Osteocyte (in vitro differentiated cells): ENCODE data around the gene CCN5. TPM values are rescaled to one million over a fixed set of nuclear protein-coding genes. Genes with fewer than 3 reads are reported as not detected.

Experiments
- DNase-seq: peaks from one replicate; pipeline ENCODE4 v3.0.0; 2021; ENCODE audit warnings: mixed read lengths; ENCODE audit not compliant: unreplicated experiment; ENCODE audit errors: extremely low spot score
- H3K27ac Mint-ChIP-seq: one replicate; pipeline ENCODE4 v1.8.0; 2021; ENCODE audit warnings: mild to moderate bottlenecking, mixed read lengths; ENCODE audit not compliant: unreplicated experiment
- H3K27me3 Mint-ChIP-seq: one replicate; pipeline ENCODE4 v1.8.0; 2021; ENCODE audit warnings: mixed read lengths; ENCODE audit not compliant: unreplicated experiment
- H3K36me3 Mint-ChIP-seq: one replicate; pipeline ENCODE4 v1.8.0; 2021; ENCODE audit warnings: mixed read lengths; ENCODE audit not compliant: unreplicated experiment
- H3K4me1 Mint-ChIP-seq: one replicate; pipeline ENCODE4 v1.8.0; 2021; ENCODE audit warnings: mixed read lengths; ENCODE audit not compliant: unreplicated experiment
- H3K4me3 Mint-ChIP-seq: one replicate; pipeline ENCODE4 v1.8.0; 2021; ENCODE audit warnings: mild to moderate bottlenecking, moderate library complexity, mixed read lengths; ENCODE audit not compliant: unreplicated experiment
- H3K9me3 Mint-ChIP-seq: one replicate; pipeline ENCODE4 v1.8.0; 2021; ENCODE audit warnings: mixed read lengths; ENCODE audit not compliant: unreplicated experiment
- total RNA-seq: library from RNA; stranded (reverse); gene quantifications from 2 replicates; pipeline ENCODE4 v1.2.1, GENCODE V29; 2021
- TF ChIP-seq, protein P1 (sequence below): fragments of 200-600 bp; sonication (generic); IDR thresholded peaks from 2 replicates; pipeline ENCODE4 v1.5.0; 2021; ENCODE audit warnings: antibody characterized with exemption, mild to moderate bottlenecking, moderate library complexity

The CCN5 gene
- total RNA-seq, 1 donor from 2014 or later, result 18.2 TPM

DNA sequence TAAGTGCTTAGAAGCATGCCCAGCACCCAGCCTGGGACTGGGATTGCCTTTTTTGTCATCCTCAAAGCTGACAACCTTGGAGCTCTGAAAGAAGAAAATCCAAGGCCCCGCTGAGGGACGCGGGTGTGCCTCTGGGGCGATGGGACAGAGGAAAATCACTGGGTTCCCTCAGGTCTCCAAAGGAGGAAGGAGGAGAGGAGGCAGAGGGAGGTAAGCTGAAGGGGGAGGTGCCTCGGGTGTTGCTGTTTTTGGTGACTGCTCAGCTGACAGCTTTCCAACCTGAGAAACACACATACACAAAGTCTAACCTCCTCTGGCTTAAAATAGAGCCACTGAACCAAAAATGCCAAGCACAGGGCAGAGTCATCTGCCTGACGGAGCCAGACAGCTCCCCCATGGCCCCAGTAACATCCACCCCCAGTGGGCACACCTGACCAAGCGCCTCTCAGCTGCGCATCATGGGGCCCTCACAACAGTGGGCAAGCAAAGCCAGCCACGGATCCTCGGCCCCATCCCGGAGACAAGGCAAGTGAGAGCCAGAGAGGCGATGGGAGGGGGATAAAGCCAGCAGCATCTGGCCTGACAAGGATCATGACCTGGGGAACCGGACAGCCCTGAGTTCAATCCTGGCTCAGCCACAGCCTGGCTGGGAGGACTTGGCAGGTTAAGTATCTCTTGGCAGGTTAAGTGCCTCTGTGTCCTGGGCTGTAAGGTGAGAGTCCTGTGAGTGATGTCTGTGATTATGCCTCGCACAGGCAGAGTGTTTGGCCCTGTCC, 27.3 kb downstream of the CCN5 start:
- no peaks in the 10 kb centered on the region for H3K9me3 Mint-ChIP-seq
- H3K4me3 Mint-ChIP-seq, result no peak overlapping the region
- no peaks in the 10 kb centered on the region for H3K27me3 Mint-ChIP-seq
- peaks cover 4% of the 10 kb centered on the region for H3K36me3 Mint-ChIP-seq
- DNase-seq, result no peak
- H3K27ac Mint-ChIP-seq, result no peak overlapping the region
- TF ChIP-seq, protein P1, sequence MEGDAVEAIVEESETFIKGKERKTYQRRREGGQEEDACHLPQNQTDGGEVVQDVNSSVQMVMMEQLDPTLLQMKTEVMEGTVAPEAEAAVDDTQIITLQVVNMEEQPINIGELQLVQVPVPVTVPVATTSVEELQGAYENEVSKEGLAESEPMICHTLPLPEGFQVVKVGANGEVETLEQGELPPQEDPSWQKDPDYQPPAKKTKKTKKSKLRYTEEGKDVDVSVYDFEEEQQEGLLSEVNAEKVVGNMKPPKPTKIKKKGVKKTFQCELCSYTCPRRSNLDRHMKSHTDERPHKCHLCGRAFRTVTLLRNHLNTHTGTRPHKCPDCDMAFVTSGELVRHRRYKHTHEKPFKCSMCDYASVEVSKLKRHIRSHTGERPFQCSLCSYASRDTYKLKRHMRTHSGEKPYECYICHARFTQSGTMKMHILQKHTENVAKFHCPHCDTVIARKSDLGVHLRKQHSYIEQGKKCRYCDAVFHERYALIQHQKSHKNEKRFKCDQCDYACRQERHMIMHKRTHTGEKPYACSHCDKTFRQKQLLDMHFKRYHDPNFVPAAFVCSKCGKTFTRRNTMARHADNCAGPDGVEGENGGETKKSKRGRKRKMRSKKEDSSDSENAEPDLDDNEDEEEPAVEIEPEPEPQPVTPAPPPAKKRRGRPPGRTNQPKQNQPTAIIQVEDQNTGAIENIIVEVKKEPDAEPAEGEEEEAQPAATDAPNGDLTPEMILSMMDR, result no peak
- peaks cover 29% of the 10 kb centered on the region for H3K4me1 Mint-ChIP-seq

DNA sequence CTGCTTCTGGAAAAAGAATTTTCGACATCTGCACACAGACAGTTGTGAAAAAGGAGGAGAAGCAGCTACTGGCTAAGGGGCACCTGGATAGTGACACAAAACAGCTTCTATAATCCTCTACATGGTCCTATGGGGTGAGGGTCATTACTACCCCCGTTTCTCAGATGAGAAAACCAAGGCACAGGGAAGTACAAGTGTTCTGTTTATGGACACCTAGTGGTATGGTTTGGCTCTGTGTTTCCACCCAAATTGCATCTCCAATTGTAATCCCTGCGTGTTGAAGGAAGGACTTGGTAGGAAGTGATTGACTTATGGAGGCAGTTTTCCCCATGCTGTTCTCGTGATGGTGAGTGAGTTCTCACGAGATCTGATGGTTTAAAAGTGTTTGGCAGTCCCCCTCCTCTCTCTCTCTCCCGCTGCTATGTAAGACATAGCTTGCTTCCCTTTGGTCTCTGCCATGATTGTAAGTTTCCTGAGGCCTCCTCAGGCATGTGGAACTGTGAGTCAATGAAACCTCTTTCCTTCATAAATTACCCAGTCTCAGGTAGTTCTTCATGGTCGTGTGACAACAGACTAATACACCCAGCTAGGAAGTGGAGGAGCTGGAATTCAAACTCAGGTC, 28.0 kb downstream of the CCN5 start:
- H3K27ac Mint-ChIP-seq, result no peak overlapping the region
- no peaks in the 10 kb centered on the region for H3K9me3 Mint-ChIP-seq
- H3K27me3 Mint-ChIP-seq, result no peaks in the 10 kb centered on the region
- H3K36me3 Mint-ChIP-seq, result peaks cover 4% of the 10 kb centered on the region
- no peak for DNase-seq
- TF ChIP-seq, protein P1, result no peak
- H3K4me1 Mint-ChIP-seq, result peaks cover 34% of the 10 kb centered on the region
- no peak overlapping the region for H3K4me3 Mint-ChIP-seq

DNA sequence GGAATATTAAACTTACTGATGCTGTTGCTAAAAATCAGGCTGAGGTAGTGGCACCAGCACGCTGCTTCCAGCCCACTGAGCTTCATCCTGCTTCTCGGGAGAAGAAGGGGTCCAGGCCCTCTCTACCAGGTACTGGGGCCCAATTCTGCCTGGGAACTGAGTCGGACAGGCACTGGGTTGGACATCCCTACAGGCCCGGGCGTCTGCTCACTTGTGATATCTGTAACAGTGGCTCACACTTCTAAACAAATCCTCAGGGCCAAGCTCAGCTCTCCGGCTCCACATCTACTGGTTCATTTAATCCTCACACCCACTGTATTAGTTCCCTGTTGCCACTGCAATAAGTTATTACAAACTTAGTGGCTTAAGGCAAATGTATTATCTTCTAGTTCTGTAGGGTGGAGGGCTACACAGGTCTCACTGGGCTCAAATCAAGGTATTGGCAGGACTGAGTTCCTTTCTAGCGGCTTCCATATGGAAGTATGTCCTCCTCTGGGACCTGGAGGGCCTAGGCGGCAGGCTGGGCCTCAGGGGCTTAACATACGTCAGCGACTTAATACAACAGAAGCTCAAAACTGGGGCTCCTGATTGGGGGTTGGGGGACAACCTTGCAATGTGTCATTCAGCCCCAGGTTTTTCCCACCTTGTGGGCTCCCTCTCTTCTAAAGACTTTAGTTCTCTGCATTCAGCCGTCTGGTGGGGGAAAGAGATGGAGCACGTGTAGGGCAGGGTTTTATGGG, 28.9 kb downstream of the CCN5 start:
- H3K36me3 Mint-ChIP-seq, result no peaks in the 10 kb centered on the region
- TF ChIP-seq, protein P1, result no peak
- no peak for DNase-seq
- H3K4me1 Mint-ChIP-seq, result peaks cover 28% of the 10 kb centered on the region
- no peaks in the 10 kb centered on the region for H3K27me3 Mint-ChIP-seq
- H3K4me3 Mint-ChIP-seq, result no peak overlapping the region
- H3K9me3 Mint-ChIP-seq, result no peaks in the 10 kb centered on the region
- no peak overlapping the region for H3K27ac Mint-ChIP-seq

DNA sequence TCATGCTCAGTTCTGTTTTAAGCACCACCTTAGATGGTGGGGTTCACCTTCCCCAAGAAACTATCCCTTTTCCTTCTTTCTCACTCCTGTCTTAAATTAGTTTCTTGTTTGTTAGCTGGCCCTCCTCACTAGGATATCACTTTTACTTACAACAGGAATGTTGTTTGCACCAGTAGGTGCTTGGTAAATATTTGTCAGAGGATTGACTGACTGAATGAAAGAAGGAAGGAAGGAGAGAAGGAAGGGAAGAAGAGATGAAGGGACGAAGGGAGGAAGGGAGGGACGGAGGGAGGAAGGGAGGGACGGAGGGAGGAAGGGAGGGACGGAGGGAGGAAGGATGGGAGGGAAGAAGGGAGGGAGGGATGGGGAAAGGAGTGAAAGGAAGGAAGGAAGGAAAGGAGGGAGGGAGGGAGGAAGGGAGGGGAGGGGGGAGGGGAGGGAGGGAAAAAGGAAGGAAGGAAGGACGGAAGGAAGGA, 30.0 kb downstream of the CCN5 start:
- DNase-seq, result no peak
- peak overlapping the region; percentile 32 for H3K27ac Mint-ChIP-seq
- H3K4me1 Mint-ChIP-seq, result peaks cover 27% of the 10 kb centered on the region
- H3K27me3 Mint-ChIP-seq, result no peaks in the 10 kb centered on the region
- TF ChIP-seq, protein P1, result no peak
- H3K4me3 Mint-ChIP-seq, result peak overlapping the region; percentile 68
- no peaks in the 10 kb centered on the region for H3K36me3 Mint-ChIP-seq
- H3K9me3 Mint-ChIP-seq, result no peaks in the 10 kb centered on the region
